WERI-Rb-1 (cell line): ENCODE data around the gene STRIP2.

Experiments used
- DNase-seq: peaks from one replicate; pipeline ENCODE4 v3.0.0-alpha.2; 2020
- H3K27ac ChIP-seq: fragments of 250-450 bp; sonication (Bioruptor Pico); 2 replicates; pipeline ENCODE4 v1.5.1; 2020; ENCODE audit warnings: mild to moderate bottlenecking, moderate library complexity
- H3K27me3 ChIP-seq: fragments of 250-450 bp; sonication (Bioruptor Pico); 2 replicates; pipeline ENCODE4 v1.5.1; 2021; ENCODE audit warnings: mild to moderate bottlenecking, low read depth, moderate library complexity; ENCODE audit not compliant: insufficient read depth, severe bottlenecking
- H3K36me3 ChIP-seq: fragments of 250-450 bp; sonication (Bioruptor Pico); 2 replicates; pipeline ENCODE4 v1.5.1; 2020; ENCODE audit warnings: mild to moderate bottlenecking, moderate library complexity
- H3K4me3 ChIP-seq: 2 replicates; pipeline ENCODE4 v1.5.1; 2011; ENCODE audit warnings: low read depth, mild to moderate bottlenecking, control low read depth, low read length
- H3K9me3 ChIP-seq: fragments of 250-450 bp; sonication (Bioruptor Pico); 2 replicates; pipeline ENCODE4 v1.5.1; 2021; ENCODE audit warnings: mild to moderate bottlenecking, moderate library complexity; ENCODE audit not compliant: severe bottlenecking
- CTCF ChIP-seq: IDR thresholded peaks from 2 replicates; pipeline ENCODE4 v1.5.1; 2011; ENCODE audit warnings: low read depth, mild to moderate bottlenecking, control low read depth, inconsistent platforms, low read length

The STRIP2 gene

GRCh38 chr7:129388333-129389098 lies 45.7 kb upstream of the STRIP2 start:
- H3K9me3 ChIP-seq, result no peaks in the 10 kb centered on the region
- no peaks in the 10 kb centered on the region for H3K27me3 ChIP-seq
- TF ChIP-seq CTCF, result no peak
- no peak overlapping the region for H3K27ac ChIP-seq
- no peaks in the 10 kb centered on the region for H3K36me3 ChIP-seq
- H3K4me3 ChIP-seq, result no peak overlapping the region
- no peak for DNase-seq

- DNase-seq, result no peak
- Histone ChIP-seq H3K36me3 (no peaks in the 10 kb centered on the region), H3K27me3 (no peaks in the 10 kb centered on the region), H3K4me3 (no peak overlapping the region), H3K9me3 (no peaks in the 10 kb centered on the region), H3K27ac (no peak overlapping the region)
- TF ChIP-seq CTCF, result no peak
These were observed 44.4 kb upstream of the STRIP2 start for GRCh38 chr7:129389829-129390228.

DNA sequence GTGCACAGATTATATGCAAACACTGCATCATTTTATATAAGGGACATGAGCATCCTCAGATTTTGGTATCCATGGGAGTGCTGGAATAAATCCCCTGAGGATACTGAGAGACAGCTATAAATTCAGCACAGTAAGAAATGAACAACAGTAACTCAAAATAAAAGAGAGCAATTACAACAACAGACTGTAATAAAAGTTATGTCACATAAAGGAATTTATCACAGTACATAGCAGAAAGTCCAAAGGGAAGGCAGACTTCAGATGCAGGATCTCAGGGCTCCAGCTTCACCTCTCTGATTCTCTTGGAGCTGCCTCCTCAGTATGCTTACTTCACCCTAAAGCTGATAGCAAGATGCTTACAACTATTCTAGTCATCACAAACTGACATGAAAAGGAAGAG lies 43.9 kb upstream of the STRIP2 start:
- no peak overlapping the region for H3K27ac ChIP-seq
- no peaks in the 10 kb centered on the region for H3K36me3 ChIP-seq
- no peak overlapping the region for H3K4me3 ChIP-seq
- TF ChIP-seq CTCF, result no peak
- no peak for DNase-seq
- no peaks in the 10 kb centered on the region for H3K27me3 ChIP-seq
- no peaks in the 10 kb centered on the region for H3K9me3 ChIP-seq

GRCh38 chr7:129391546-129392171 lies 42.6 kb upstream of the STRIP2 start:
- Histone ChIP-seq H3K36me3 (no peaks in the 10 kb centered on the region), H3K4me3 (no peak overlapping the region), H3K27ac (peak overlapping the region; percentile 2; the same call in 1 of the 2 replicates), H3K9me3 (no peaks in the 10 kb centered on the region), H3K27me3 (no peaks in the 10 kb centered on the region)
- DNase-seq, result no peak
- no peak for TF ChIP-seq CTCF

- H3K4me3 ChIP-seq, result no peak overlapping the region
- H3K9me3 ChIP-seq, result no peaks in the 10 kb centered on the region
- no peak for TF ChIP-seq CTCF
- no peak overlapping the region for H3K27ac ChIP-seq
- no peak for DNase-seq
- H3K36me3 ChIP-seq, result no peaks in the 10 kb centered on the region
- H3K27me3 ChIP-seq, result no peaks in the 10 kb centered on the region
These were observed 41.0 kb upstream of the STRIP2 start for GRCh38 chr7:129393255-129393654.
